Right renal cortex interstitium (tissue), 3 donors: ENCODE data around the gene SYNE1. TPM values are rescaled to one million over a fixed set of nuclear protein-coding genes. Genes with fewer than 3 reads are reported as not detected.
"Not testable (repeated sequence)": the region's sequence is repeated elsewhere in the genome, so short reads cannot be mapped to it uniquely, and the experiment has no call there.

ENCODE experiments used
- DNase-seq, 3 donors: peaks; one replicate each; pipeline ENCODE4 v3.0.0-alpha.2; 2013; ENCODE audit warnings: low read depth in 3 of 3, low spot score in 2 of 3
- polyA plus RNA-seq, 3 donors: library from polyadenylated mRNA; unstranded; fragments of 120-200 nt; gene quantifications; one replicate each; pipeline ENCODE4 v1.2.1, GENCODE V29; 2013; ENCODE audit not compliant: insufficient read length in 3 of 3

Gene SYNE1
- polyA plus RNA-seq, 3 donors = 94.6 to 100 (median 99.0) TPM

DNA sequence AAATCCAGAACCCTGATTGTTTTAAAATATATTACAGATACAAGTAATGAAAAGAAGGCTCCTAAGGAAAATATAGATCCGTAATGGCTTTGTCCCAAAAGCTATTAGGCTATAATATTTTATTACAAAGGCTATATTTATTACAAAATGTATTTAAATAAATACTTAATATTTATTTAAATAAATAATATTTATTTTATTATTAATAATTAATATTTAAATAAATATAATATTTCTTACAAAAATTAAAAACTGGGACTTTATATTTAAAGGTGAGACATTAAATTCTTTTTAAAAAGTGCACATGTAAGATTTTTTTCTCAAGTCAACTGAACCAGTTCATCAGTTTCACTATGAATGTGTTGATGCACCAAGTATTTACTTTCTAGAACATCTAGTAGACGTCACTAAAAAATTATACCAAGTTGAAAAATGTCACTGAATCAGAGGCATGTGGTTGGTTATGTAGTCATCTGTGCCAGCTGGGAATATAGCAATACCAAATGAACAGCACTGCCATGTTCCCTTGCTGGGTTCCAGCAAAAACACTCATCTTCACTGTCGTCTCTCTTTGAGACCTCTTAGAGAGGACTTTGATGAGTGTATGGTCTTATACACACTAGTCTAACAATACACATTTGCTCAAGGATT, 550.8 kb downstream of the SYNE1 start:
- DNase-seq = no peak

DNA sequence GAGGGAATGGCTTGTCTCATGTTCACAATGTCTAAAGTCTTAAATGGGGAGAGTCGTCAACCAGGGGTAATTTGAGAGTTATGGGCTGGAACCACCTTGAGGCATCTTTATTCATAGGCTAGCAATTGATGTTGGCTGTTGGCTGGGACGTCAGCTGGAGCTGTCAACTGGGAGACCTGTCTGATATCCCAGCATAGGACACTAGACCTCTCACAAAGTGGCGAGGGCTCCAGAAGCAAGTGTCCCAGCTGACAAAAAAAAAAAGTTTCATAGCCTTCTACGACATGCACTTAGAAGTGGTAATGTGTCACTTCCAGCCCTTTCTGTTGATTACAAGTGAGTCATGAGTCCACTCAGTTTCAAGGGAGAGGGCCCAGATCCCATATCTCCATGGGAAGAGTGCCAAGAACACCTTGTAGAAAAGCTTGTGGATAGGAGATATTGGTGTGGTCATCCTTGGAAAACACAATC, 551.7 kb downstream of the SYNE1 start:
- no peak for DNase-seq

DNA sequence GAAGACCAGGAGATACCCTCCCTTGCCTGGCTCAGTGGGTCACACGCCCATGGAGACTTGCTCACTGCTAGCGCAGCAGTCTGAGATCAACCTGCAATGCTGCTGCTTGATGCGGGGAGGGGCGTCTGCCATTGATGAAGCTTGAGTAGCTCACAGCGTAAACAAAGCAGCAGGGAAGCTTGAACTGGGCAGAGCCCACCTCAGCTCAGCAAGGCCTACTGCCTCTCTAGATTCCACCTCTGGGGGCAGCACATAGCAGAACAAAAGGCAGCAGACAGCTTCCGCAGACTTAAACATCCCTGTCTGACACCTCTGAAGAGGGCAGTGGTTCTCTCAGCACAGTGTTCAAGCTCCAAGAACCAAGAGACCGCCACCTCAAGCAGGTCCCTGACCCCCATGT, 558.4 kb downstream of the SYNE1 start:
- no peak for DNase-seq

DNA sequence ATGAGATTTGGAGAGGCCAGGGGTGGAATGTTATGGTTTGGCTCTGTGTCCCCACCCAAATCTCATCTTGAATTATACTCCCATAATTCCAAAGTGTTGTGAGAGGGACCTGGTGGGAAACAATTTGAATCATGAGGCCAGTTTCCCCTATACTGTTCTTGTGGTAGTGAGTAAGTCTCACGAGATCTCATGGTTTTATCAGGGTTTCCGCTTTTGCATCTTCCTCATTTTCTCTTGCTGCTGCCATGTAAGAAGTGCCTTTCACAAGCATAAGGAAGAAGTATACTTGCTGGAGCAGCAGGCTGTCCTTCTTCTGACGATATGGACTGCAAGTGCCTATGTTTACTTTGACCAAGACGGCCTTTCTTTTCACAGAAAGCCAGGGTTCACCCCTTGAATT, 559.2 kb downstream of the SYNE1 start:
- DNase-seq = no peak

DNA sequence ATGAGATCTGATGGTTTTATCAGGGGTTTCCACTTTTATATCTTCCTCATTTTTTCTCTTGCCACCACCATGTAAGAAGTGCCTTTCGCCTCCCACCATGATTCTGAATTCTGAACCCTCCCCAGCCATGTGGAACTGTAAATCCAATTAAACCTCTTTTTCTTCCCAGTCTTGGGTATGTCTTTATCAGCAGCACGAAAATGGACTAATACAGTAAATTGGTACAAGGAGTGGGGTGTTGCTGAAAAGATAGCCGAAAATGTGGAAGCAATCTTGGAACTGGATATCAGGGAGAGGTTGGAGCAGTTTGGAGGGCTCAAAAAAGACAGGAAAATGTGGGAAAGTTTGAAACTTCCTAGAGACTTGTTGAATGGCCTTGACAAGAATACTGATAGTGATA, 560.9 kb downstream of the SYNE1 start:
- not testable (repeated sequence) for DNase-seq

DNA sequence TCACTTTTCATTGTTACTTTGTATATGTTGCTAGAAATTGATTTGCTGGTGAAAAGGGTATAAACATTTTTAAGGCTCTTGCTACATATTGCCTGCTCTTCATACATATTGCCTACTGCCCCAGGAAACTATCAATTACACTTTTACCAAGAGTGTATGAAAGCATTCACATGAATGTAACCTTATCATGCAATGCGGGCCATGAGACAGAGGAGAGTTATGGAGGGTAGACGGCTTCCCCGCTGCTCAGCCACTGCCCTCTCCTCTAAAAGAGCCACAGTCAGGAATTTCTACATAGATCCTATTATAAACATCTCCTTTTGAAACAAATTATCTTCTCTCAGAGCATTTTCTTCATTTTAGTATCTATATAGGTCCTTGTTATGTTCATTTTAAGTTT, 565.3 kb downstream of the SYNE1 start:
- DNase-seq = no peak

Other genes starting within 250 kb of the SYNE1 start
- gene MYCT1, start 60.5 kb upstream of the SYNE1 start, polyA plus RNA-seq = 10 to 100 TPM; 17.3 to 20.0 (median 19.0) TPM
- gene VIP, start 113.4 kb upstream of the SYNE1 start, polyA plus RNA-seq = under 1 TPM; 0.50 to 1.00 (median 0.54) TPM